PC-3 (cell line): ENCODE data around the gene TENM4. TPM values are rescaled to one million over a fixed set of nuclear protein-coding genes. Genes with fewer than 3 reads are reported as not detected.
A peak's percentile ranks its signal among the peaks of the same experiment; 100 is the strongest.

Experiments used
- ATAC-seq: fragments of 200-7000 bp; cut with Tn5 transposase; 2 replicates; pipeline ENCODE4 v1.9.1; 2020; ENCODE audit warnings: mild to moderate bottlenecking, moderate library complexity
- BruUV-seq: library from RNA; stranded (reverse); fragments of 400-500 nt; replicated peaks from 2 replicates; lab custom pipeline; 2021; lab: Mats Ljungman, UMichigan
- CTCF ChIA-PET: fragments of 300-600 bp; sonication (Branson Sonifier 250); formaldehyde crosslinking; loops from one replicate; lab custom pipeline; 2022; ENCODE audit warnings: antibody characterized with exemption; lab: Charles Lee
- POLR2A ChIA-PET: fragments of 300-600 bp; sonication (Branson Sonifier 250); formaldehyde crosslinking; loops from one replicate; lab custom pipeline; 2022; ENCODE audit warnings: antibody characterized with exemption; ENCODE audit not compliant: unreplicated experiment; lab: Charles Lee
- DNase-seq: peaks from one replicate; pipeline ENCODE4 v3.0.0-alpha.2; 2015
- H2AFZ ChIP-seq: fragments of 300-600 bp; sonication (generic); 2 replicates; pipeline ENCODE4 v1.6.0; 2016; ENCODE audit warnings: antibody characterized with exemption, low read length
- H3F3A ChIP-seq: fragments of 300-600 bp; sonication (generic); one replicate; pipeline ENCODE4 v1.6.0; 2017; ENCODE audit warnings: antibody characterized with exemption, low read length, control low read depth, mild to moderate bottlenecking; ENCODE audit not compliant: unreplicated experiment
- H3K27ac ChIP-seq: fragments of 300-600 bp; sonication (generic); 2 replicates; pipeline ENCODE4 v1.5.1; 2016; ENCODE audit warnings: mild to moderate bottlenecking, low read length
- H3K27me3 ChIP-seq: fragments of 300-600 bp; sonication (generic); 2 replicates; pipeline ENCODE4 v1.6.1; 2016; ENCODE audit warnings: low read length, mixed read lengths
- H3K36me3 ChIP-seq: fragments of 300-600 bp; sonication (generic); 2 replicates; pipeline ENCODE4 v1.6.1; 2016; ENCODE audit warnings: low read depth, mixed run types, low read length, mixed read lengths
- H3K4me1 ChIP-seq: fragments of 300-600 bp; sonication (generic); 2 replicates; pipeline ENCODE4 v1.5.1; 2016; ENCODE audit warnings: low read length; ENCODE audit not compliant: insufficient read depth
- H3K4me2 ChIP-seq: fragments of 300-600 bp; sonication (generic); 2 replicates; pipeline ENCODE4 v1.6.0; 2016; ENCODE audit warnings: low read length
- H3K4me3 ChIP-seq: fragments of 300-600 bp; sonication (generic); 2 replicates; pipeline ENCODE4 v1.5.1; 2016; ENCODE audit warnings: mild to moderate bottlenecking, low read length, mixed read lengths
- H3K79me2 ChIP-seq: fragments of 300-600 bp; sonication (generic); 2 replicates; pipeline ENCODE4 v1.6.1; 2017; ENCODE audit warnings: low read length, mixed read lengths
- H3K9ac ChIP-seq: fragments of 300-600 bp; sonication (generic); 2 replicates; pipeline ENCODE4 v1.6.0; 2016; ENCODE audit warnings: mild to moderate bottlenecking, low read length
- H3K9me2 ChIP-seq: fragments of 300-600 bp; sonication (generic); replicated peaks from 2 replicates; pipeline ENCODE4 v1.6.1; 2016; ENCODE audit warnings: mixed run types, low read length, mixed read lengths
- H3K9me3 ChIP-seq: fragments of 300-600 bp; sonication (generic); 2 replicates; pipeline ENCODE4 v1.6.1; 2016; ENCODE audit warnings: low read length, mixed read lengths
- H4K20me1 ChIP-seq: fragments of 300-600 bp; sonication (generic); 2 replicates; pipeline ENCODE4 v1.6.1; 2016; ENCODE audit warnings: low read length, mixed read lengths
- CTCF ChIP-seq: fragments of 300-600 bp; sonication (generic); conservative IDR thresholded peaks from 2 replicates; pipeline ENCODE4 v1.5.1; 2017; ENCODE audit warnings: antibody characterized with exemption, low read depth, mild to moderate bottlenecking, low read length
- EZH2 ChIP-seq: fragments of 300-600 bp; sonication (generic); IDR thresholded peaks from one replicate; pipeline ENCODE4 v1.6.1; 2017; ENCODE audit warnings: antibody characterized with exemption, mild to moderate bottlenecking, low read length; ENCODE audit not compliant: unreplicated experiment
- EZH2phosphoT487 ChIP-seq: fragments of 300-600 bp; sonication (generic); IDR thresholded peaks from 2 replicates; pipeline ENCODE4 v1.6.1; 2018; ENCODE audit warnings: mild to moderate bottlenecking, antibody characterized with exemption, low read length, borderline replicate concordance
- intact Hi-C: fragments of 100-400 bp; cut with micrococcal nuclease; formaldehyde crosslinking; loops from 2 replicates; pipeline ENCODE4 v1.9.0; 2023
- total RNA-seq: library from RNA; depleted of rRNA; stranded (reverse); fragments of >200 nt; gene quantifications from 2 replicates; pipeline ENCODE4 v1.2.3, GENCODE V29; 2014

The TENM4 gene
- total RNA-seq, 1 experiment from 2014 or later: 19.7 TPM

GRCh38 chr11:78714539-78714938, 726.3 kb downstream of the TENM4 start:
- Histone ChIP-seq H4K20me1 (no peaks in the 10 kb centered on the region), H3K27ac (peak overlapping the region; percentile 77), H3K27me3 (no peaks in the 10 kb centered on the region), H3K36me3 (no peaks in the 10 kb centered on the region), H2AFZ (no peak overlapping the region), H3K4me1 (peaks cover 33% of the 10 kb centered on the region), H3F3A (peaks cover 6% of the 10 kb centered on the region), H3K9me3 (no peaks in the 10 kb centered on the region), H3K9me2 (no peaks in the 10 kb centered on the region), H3K4me3 (no peak overlapping the region), H3K4me2 (peak overlapping the region; percentile 70), H3K79me2 (no peaks in the 10 kb centered on the region), H3K9ac (no peak overlapping the region)
- no peak for ATAC-seq
- no peak for TF ChIP-seq CTCF
- ChIA-PET CTCF (interaction anchor here (1.0 to 3.1 kb wide), 4 partner anchors 25 to 247 kb away, joined by 3 to 129 read pairs (median 14); no protein-coding TSS in a partner anchor), POLR2A (no interaction called here)
- intact Hi-C loops: no loop called here
- peak; percentile 64 for DNase-seq
- BruUV-seq: no TSS peak

- ChIA-PET CTCF (no interaction called here), POLR2A (no interaction called here)
- Histone ChIP-seq H3K9me2 (no peaks in the 10 kb centered on the region), H2AFZ (no peak overlapping the region), H3K9me3 (no peaks in the 10 kb centered on the region), H3K27me3 (no peaks in the 10 kb centered on the region), H4K20me1 (no peaks in the 10 kb centered on the region), H3K27ac (no peak overlapping the region), H3K4me1 (peaks cover 36% of the 10 kb centered on the region), H3K79me2 (no peaks in the 10 kb centered on the region), H3K36me3 (no peaks in the 10 kb centered on the region), H3F3A (peaks cover 6% of the 10 kb centered on the region), H3K4me2 (no peak overlapping the region), H3K4me3 (no peak overlapping the region), H3K9ac (no peak overlapping the region)
- ATAC-seq (no peak), DNase-seq (no peak)
- no TSS peak for BruUV-seq
- TF ChIP-seq EZH2phosphoT487 (no peak), CTCF (no peak), EZH2 (no peak)
- intact Hi-C loops: no loop called here
These were observed 729.1 kb downstream of the TENM4 start for GRCh38 chr11:78711735-78712134.

GRCh38 chr11:78710417-78710816, 730.4 kb downstream of the TENM4 start:
- Histone ChIP-seq H3K27me3 (no peaks in the 10 kb centered on the region), H3K36me3 (no peaks in the 10 kb centered on the region), H3K27ac (no peak overlapping the region), H3K4me1 (peaks cover 25% of the 10 kb centered on the region), H3K9me2 (no peaks in the 10 kb centered on the region), H3K79me2 (no peaks in the 10 kb centered on the region), H3K4me2 (no peak overlapping the region), H3K9ac (no peak overlapping the region), H3K4me3 (no peak overlapping the region), H4K20me1 (no peaks in the 10 kb centered on the region), H2AFZ (no peak overlapping the region), H3K9me3 (no peaks in the 10 kb centered on the region), H3F3A (no peaks in the 10 kb centered on the region)
- ChIA-PET POLR2A (no interaction called here), CTCF (no interaction called here)
- no peak for TF ChIP-seq CTCF
- no peak for TF ChIP-seq EZH2
- TF ChIP-seq EZH2phosphoT487: no peak
- intact Hi-C loops: no loop called here
- ATAC-seq (no peak), DNase-seq (no peak)
- no TSS peak for BruUV-seq
